ENCODE results near the gene GRIPAP1. TPM values are rescaled to one million over a fixed set of nuclear protein-coding genes. Genes with fewer than 3 reads are reported as not detected.

GRIPAP1 gene
- total RNA-seq, 1 donor from 2014 or later, result 38.2 TPM

- DNase-seq (ENCODE audit: extremely low read depth, low read depth, low spot score), result no peak
These were observed 74.2 kb downstream of the GRIPAP1 start for GRCh38 chrX:48927736-48928382.

DNA sequence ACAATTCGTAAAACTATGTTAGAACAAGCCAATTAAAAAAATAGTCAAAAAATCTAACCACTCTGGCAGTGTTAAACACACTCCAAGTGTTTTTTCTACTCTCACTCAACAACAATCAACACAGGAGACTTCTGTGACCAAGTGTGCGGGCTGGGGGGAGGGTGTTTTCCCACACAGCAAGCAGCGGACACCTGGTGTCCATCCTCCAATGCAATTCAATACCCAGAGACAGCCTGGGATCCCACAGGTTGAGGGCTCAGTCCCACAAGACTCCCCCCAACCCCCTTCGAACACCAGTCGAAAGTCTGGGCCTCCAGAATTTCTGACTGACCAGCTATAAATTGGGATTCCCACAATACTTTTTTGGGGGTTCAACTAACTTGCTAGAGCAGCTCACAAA lies 74.9 kb downstream of the GRIPAP1 start:
- DNase-seq (ENCODE audit: extremely low read depth, low read depth, low spot score), result no peak

DNA sequence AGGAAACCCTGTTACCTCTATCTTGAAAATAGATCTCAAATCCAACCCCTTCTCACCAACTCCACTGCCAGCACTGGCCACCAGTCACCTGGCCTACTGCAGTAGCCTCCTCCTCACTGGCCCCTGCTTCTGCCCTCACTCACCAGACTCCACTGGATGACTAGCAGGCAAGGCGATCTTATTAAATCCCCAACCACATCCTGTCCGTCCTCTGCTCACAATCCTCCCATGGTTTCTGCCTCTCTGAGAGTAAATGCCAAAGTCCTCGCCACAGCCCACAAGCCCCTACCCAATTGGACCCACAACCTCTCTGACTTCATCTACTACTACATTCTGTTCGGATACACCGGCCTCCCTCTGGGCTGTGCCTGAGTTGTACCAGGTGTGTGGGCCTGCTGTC lies 77.8 kb downstream of the GRIPAP1 start:
- DNase-seq (ENCODE audit: extremely low read depth, low read depth, low spot score), result no peak

DNA sequence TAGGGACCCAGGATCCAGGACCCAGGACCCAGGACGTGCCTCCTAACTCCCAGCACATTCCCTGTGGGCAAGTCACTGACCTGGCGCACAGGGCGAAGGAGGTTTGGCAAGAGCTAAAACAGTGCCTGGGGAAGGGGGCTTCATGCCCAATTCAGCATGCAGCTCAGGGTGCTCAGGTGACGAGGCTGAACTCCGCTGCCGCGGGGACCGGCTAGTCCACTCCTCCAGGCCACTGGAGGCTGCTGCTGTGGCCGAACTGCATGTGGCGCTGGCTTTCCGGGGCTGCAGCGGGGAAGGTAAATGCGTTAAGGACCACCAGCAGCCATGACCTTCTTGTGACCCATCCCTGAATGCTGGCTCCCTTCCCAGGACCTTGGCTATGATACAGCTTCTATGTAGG lies 78.3 kb downstream of the GRIPAP1 start:
- DNase-seq (ENCODE audit: extremely low read depth, low read depth, low spot score), result no peak

Other genes with a start within 250 kb of the GRIPAP1 start
- gene GLOD5, start 240.5 kb downstream of the GRIPAP1 start, total RNA-seq, result not detected in 2 replicates
- gene GATA1, start 215.7 kb downstream of the GRIPAP1 start, total RNA-seq, result not detected in 2 replicates
- 31.9 and 57.1 TPM in 2 replicates for gene HDAC6, start 200.2 kb downstream of the GRIPAP1 start, total RNA-seq
- not detected in 2 replicates for gene ERAS, start 175.8 kb downstream of the GRIPAP1 start, total RNA-seq
- 1.5 and 8.9 TPM in 2 replicates for gene PCSK1N, start 166.7 kb downstream of the GRIPAP1 start, total RNA-seq
- 32.7 and 34.2 TPM in 2 replicates for gene TIMM17B, start 104.5 kb downstream of the GRIPAP1 start, total RNA-seq
- gene PQBP1, start 104.3 kb downstream of the GRIPAP1 start, total RNA-seq, result 51.3 and 57.9 TPM in 2 replicates
- 14.1 and 27.3 TPM in 2 replicates for gene SLC35A2, start 90.6 kb downstream of the GRIPAP1 start, total RNA-seq
- gene PIM2, start 83.2 kb downstream of the GRIPAP1 start, total RNA-seq, result 5.3 TPM in 2 replicates
- gene OTUD5, start 44.7 kb downstream of the GRIPAP1 start, total RNA-seq, result 43.6 and 53.3 TPM in 2 replicates
- gene KCND1, start 30.4 kb downstream of the GRIPAP1 start, total RNA-seq, result 0.78 and 1.3 TPM in 2 replicates
- gene TFE3, start 41.1 kb upstream of the GRIPAP1 start, total RNA-seq, result 50.1 and 72.2 TPM in 2 replicates
- 2.3 and 5.7 TPM in 2 replicates for gene CCDC120, start 56.7 kb upstream of the GRIPAP1 start, total RNA-seq
- gene PRAF2, start 71.7 kb upstream of the GRIPAP1 start, total RNA-seq, result 14.1 and 34.1 TPM in 2 replicates
- gene WDR45, start 77.6 kb upstream of the GRIPAP1 start, total RNA-seq, result 33.4 and 49.3 TPM in 2 replicates
- 21.0 and 32.6 TPM in 2 replicates for gene GPKOW, start 121.5 kb upstream of the GRIPAP1 start, total RNA-seq
- 1.2 and 1.4 TPM in 2 replicates for gene MAGIX, start 160.5 kb upstream of the GRIPAP1 start, total RNA-seq
- 50.4 and 50.9 TPM in 2 replicates for gene PLP2, start 169.6 kb upstream of the GRIPAP1 start, total RNA-seq
- 8.1 and 15.6 TPM in 2 replicates for gene PRICKLE3, start 184.1 kb upstream of the GRIPAP1 start, total RNA-seq
- 0.18 TPM in 1 of 2 replicates, not detected in the other for gene SYP, start 197.9 kb upstream of the GRIPAP1 start, total RNA-seq
- under 0.01 TPM in 1 of 2 replicates, not detected in the other for gene CACNA1F, start 231.1 kb upstream of the GRIPAP1 start, total RNA-seq
- 19.5 and 22.1 TPM in 2 replicates for gene CCDC22, start 233.2 kb upstream of the GRIPAP1 start, total RNA-seq

Measured in glomerular endothelial cell (primary cell).